Ishikawa (cell line): ENCODE measurements around the gene NAALADL1.

Experiments
- CEBPB ChIP-seq: IDR thresholded peaks from 2 replicates; pipeline ENCODE4 v1.6.1; 2012
- CREB1 ChIP-seq: IDR thresholded peaks from 2 replicates; pipeline ENCODE4 v1.6.1; 2012; ENCODE audit warnings: low read depth
- EGR1 ChIP-seq: IDR thresholded peaks from 2 replicates; pipeline ENCODE4 v1.6.1; 2012
- EP300 ChIP-seq: IDR thresholded peaks from 2 replicates; pipeline ENCODE4 v1.6.1; 2012; ENCODE audit warnings: borderline replicate concordance
- FOXM1 ChIP-seq: IDR thresholded peaks from 2 replicates; pipeline ENCODE4 v1.6.1; 2012; ENCODE audit warnings: low read depth, borderline replicate concordance
- NFIC ChIP-seq: IDR thresholded peaks from 2 replicates; pipeline ENCODE4 v1.6.1; 2012
- RAD21 ChIP-seq: IDR thresholded peaks from 2 replicates; pipeline ENCODE4 v1.6.1; 2012; ENCODE audit warnings: low read depth
- REST ChIP-seq: IDR thresholded peaks from 2 replicates; pipeline ENCODE4 v1.6.1; 2012; ENCODE audit warnings: low read depth, mild to moderate bottlenecking
- TAF1 ChIP-seq: IDR thresholded peaks from 2 replicates; pipeline ENCODE4 v1.6.1; 2012; ENCODE audit warnings: low read depth, mild to moderate bottlenecking
- TCF12 ChIP-seq: IDR thresholded peaks from 2 replicates; pipeline ENCODE4 v1.6.1; 2012; ENCODE audit warnings: low read depth
- TEAD4 ChIP-seq: IDR thresholded peaks from 2 replicates; pipeline ENCODE4 v1.6.1; 2012
- USF1 ChIP-seq: IDR thresholded peaks from 2 replicates; pipeline ENCODE4 v1.6.1; 2012
- YY1 ChIP-seq: IDR thresholded peaks from 2 replicates; pipeline ENCODE4 v1.6.1; 2012; ENCODE audit warnings: low read depth
- ZBTB7A ChIP-seq: IDR thresholded peaks from 2 replicates; pipeline ENCODE4 v1.6.1; 2012; ENCODE audit warnings: low read depth
- TF ChIP-seq, protein P1 (sequence below): IDR thresholded peaks from 2 replicates; pipeline ENCODE4 v1.6.1; 2012

NAALADL1 gene

DNA sequence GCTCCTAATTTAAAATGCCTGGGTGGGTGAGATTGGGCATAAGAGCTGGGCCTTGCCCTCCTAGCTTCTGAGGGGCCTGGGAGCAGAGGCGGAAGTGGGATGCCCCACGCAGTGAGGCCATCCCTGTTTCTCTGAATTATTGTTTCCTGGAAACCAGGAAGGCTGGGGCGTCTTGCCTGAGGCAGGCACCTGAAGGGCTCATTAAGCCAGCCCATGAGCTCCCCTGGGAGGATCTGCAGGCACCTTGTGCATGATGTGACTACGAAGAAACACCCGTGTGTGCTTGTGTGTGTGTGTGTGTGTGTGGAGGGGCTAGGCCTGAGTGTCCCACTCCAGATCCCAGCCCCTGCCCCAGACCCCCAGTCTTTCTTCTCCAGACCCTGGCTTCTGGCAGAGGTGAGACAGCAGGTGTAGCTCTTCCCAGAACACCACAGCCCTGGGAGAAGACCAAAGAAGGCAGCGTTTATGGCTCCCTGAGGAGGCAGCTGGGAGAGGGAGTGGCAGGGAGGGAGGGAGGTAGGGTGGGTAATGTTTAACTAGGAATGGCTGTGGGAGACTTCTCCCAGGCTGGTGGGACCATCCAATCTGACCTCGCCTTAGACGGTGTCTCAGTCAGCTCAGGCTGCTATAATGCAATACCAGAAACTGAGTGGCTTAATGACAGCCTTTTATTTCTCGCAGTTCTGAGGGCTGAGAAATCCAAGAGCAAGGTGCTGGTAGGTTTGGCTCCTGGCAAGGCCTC is 59.5 kb downstream of the NAALADL1 start:
- TF ChIP-seq TAF1, result no peak
- no peak for TF ChIP-seq NFIC
- TF ChIP-seq ZBTB7A, result no peak
- no peak for TF ChIP-seq REST
- TF ChIP-seq TEAD4, result no peak
- TF ChIP-seq EGR1, result no peak
- no peak for TF ChIP-seq CEBPB
- TF ChIP-seq FOXM1, result no peak
- no peak for TF ChIP-seq EP300
- TF ChIP-seq, protein P1, sequence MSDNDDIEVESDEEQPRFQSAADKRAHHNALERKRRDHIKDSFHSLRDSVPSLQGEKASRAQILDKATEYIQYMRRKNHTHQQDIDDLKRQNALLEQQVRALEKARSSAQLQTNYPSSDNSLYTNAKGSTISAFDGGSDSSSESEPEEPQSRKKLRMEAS, result no peak

DNA sequence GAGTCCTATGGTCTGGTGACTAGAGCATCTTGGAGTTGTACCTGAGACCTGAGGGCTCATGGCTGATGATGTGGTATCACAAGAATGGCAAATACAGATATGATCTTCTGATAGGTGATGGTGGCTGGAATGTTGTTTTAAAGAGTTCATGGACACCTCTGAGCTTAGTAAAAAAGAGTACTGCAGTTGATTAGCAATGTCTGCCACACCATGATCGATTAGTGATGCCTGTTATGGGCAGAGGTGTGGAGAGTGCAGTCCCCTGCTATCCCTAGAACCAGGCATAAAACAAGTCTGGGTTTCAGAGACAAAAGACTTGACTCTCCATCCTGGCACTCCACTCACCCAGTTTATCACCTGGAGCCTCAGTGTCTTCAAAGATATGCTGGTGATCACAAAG is 60.2 kb downstream of the NAALADL1 start:
- peak; percentile 47; the same call in 1 of the 2 replicates for TF ChIP-seq YY1
- TF ChIP-seq EP300, result no peak

- no peak for TF ChIP-seq TAF1
- peak; percentile 66 for TF ChIP-seq REST
- no peak for TF ChIP-seq EGR1
- TF ChIP-seq CEBPB, result no peak
- no peak for TF ChIP-seq TEAD4
- no peak for TF ChIP-seq ZBTB7A
- no peak for TF ChIP-seq CREB1
- TF ChIP-seq USF1, result peak; percentile 77
- no peak for TF ChIP-seq TCF12
- TF ChIP-seq EP300, result no peak
- TF ChIP-seq FOXM1, result no peak
- no peak for TF ChIP-seq NFIC
- peak; percentile 62 for TF ChIP-seq RAD21
- TF ChIP-seq YY1, result no peak
- TF ChIP-seq, protein P1, result no peak
Observed at GRCh38 chr11:64996710-64997380, 61.5 kb downstream of the NAALADL1 start, which contains the start of gene BATF2. Gene BATF2, minus strand, starts transcription at chr11:64996971. Its CDS starts 57 bp downstream, at chr11:64996914.

GRCh38 chr11:64996327-64996709 is 62.0 kb downstream of the NAALADL1 start:
- TF ChIP-seq USF1 (no peak), NFIC (no peak), EGR1 (no peak), CREB1 (no peak), TAF1 (no peak), TCF12 (no peak), YY1 (no peak)
